DND-41 (cell line): Measurements from ENCODE around the gene SORL1-AS1.

ENCODE experiments used
- ATAC-seq: fragments of 200-7000 bp; cut with Tn5 transposase; 3 replicates; pipeline ENCODE4 v1.9.1; 2021; ENCODE audit warnings: low read depth; ENCODE audit not compliant: insufficient read depth
- DNase-seq: peaks from one replicate; pipeline ENCODE4 v3.0.0-alpha.2; 2020
- H2AFZ ChIP-seq: 2 replicates; pipeline ENCODE4 v1.6.0; 2012; ENCODE audit warnings: low read depth, low read length
- H3K27ac ChIP-seq: 2 replicates; pipeline ENCODE4 v1.5.1; 2012; ENCODE audit warnings: low read length, inconsistent platforms
- H3K27me3 ChIP-seq: fragments of 200-600 bp; sonication (generic); 2 replicates; pipeline ENCODE4 v1.6.0; 2012; ENCODE audit warnings: low read length, mild to moderate bottlenecking, inconsistent platforms; ENCODE audit not compliant: insufficient read depth, poor library complexity
- H3K36me3 ChIP-seq: 2 replicates; pipeline ENCODE4 v1.5.1; 2012; ENCODE audit warnings: low read length, inconsistent platforms; ENCODE audit not compliant: insufficient read depth
- H3K4me1 ChIP-seq: 2 replicates; pipeline ENCODE4 v1.5.1; 2012; ENCODE audit warnings: mild to moderate bottlenecking, low read length; ENCODE audit not compliant: insufficient read depth
- H3K4me2 ChIP-seq: 2 replicates; pipeline ENCODE4 v1.6.0; 2012; ENCODE audit warnings: mild to moderate bottlenecking, moderate library complexity, low read length, inconsistent platforms; ENCODE audit not compliant: insufficient read depth
- H3K4me3 ChIP-seq, 2 experiments: fragments of 200-600 bp in 1 of 2; shearing (Covaris generic) in 1 of 2; 2 replicates each; pipeline ENCODE4 v1.5.1; 2012 to 2016; ENCODE audit warnings: inconsistent platforms in 2 of 2, low read length in 2 of 2, mild to moderate bottlenecking in 2 of 2, low read depth in 1 of 2, moderate library complexity in 1 of 2
- H3K79me2 ChIP-seq: 2 replicates; pipeline ENCODE4 v1.6.0; 2012; ENCODE audit warnings: low read length, inconsistent platforms; ENCODE audit not compliant: insufficient read depth
- H3K9ac ChIP-seq: 2 replicates; pipeline ENCODE4 v1.6.0; 2012; ENCODE audit warnings: low read depth, mild to moderate bottlenecking, inconsistent platforms, low read length, moderate library complexity
- H3K9me3 ChIP-seq: 2 replicates; pipeline ENCODE4 v1.5.1; 2012; ENCODE audit warnings: low read length, moderate library complexity, mild to moderate bottlenecking, inconsistent platforms; ENCODE audit not compliant: insufficient read depth, severe bottlenecking
- H4K20me1 ChIP-seq: 2 replicates; pipeline ENCODE4 v1.6.0; 2012; ENCODE audit warnings: low read length; ENCODE audit not compliant: insufficient read depth
- EZH2 ChIP-seq: IDR thresholded peaks from 3 replicates; pipeline ENCODE4 v1.6.1; 2012; ENCODE audit warnings: borderline replicate concordance, low read depth, mild to moderate bottlenecking, moderate library complexity, low read length, inconsistent platforms; ENCODE audit not compliant: severe bottlenecking
- TF ChIP-seq, protein P1 (sequence below): IDR thresholded peaks from 2 replicates; pipeline ENCODE4 v1.5.1; 2012; ENCODE audit warnings: borderline replicate concordance, low read length, moderate library complexity, mild to moderate bottlenecking; ENCODE audit not compliant: poor library complexity, severe bottlenecking; ENCODE audit errors: extremely low read depth

Gene SORL1-AS1

DNA sequence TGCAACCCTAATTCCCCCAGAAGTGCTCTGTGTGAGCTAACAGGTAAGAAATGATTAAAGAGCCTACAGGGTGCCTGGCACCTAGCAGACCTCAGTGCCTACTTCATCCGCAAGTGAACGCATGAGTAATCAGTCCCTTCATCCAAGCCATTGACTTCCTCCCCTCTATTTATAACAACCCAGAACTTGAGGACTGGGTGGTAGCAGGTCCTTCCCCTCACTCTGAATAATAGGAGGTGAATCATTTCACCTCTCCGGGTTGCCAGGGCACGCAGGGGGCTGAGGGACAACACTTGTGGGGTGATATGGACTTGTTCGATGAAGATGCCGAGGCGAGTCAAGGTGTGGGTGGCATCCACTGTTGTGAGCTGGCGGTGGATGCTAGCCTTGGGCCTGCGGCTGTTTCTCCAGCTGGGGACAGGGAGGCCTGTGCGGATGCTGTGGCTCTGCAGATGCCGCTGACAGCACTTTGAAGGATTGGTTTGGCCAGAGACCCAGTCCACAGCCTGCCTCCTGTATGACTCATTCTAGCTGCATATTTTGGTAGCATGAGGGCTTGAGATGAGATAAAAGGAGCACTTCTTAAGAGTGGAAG lies 11.7 kb upstream of the SORL1-AS1 start:
- Histone ChIP-seq H3K9me3 (no peaks in the 10 kb centered on the region), H3K27ac (no peak overlapping the region), H3K4me3 (no peak overlapping the region), H3K4me1 (peaks cover 17% of the 10 kb centered on the region), H2AFZ (no peak overlapping the region), H3K27me3 (no peaks in the 10 kb centered on the region), H4K20me1 (peaks cover 24% of the 10 kb centered on the region), H3K9ac (no peak overlapping the region), H3K36me3 (peaks cover 5% of the 10 kb centered on the region; the same call in 1 of the 2 replicates), H3K4me2 (no peak overlapping the region), H3K79me2 (peaks cover 86% of the 10 kb centered on the region)
- TF ChIP-seq EZH2: no peak
- TF ChIP-seq, protein P1, sequence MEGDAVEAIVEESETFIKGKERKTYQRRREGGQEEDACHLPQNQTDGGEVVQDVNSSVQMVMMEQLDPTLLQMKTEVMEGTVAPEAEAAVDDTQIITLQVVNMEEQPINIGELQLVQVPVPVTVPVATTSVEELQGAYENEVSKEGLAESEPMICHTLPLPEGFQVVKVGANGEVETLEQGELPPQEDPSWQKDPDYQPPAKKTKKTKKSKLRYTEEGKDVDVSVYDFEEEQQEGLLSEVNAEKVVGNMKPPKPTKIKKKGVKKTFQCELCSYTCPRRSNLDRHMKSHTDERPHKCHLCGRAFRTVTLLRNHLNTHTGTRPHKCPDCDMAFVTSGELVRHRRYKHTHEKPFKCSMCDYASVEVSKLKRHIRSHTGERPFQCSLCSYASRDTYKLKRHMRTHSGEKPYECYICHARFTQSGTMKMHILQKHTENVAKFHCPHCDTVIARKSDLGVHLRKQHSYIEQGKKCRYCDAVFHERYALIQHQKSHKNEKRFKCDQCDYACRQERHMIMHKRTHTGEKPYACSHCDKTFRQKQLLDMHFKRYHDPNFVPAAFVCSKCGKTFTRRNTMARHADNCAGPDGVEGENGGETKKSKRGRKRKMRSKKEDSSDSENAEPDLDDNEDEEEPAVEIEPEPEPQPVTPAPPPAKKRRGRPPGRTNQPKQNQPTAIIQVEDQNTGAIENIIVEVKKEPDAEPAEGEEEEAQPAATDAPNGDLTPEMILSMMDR: no peak
- peak; percentile 24 for DNase-seq
- ATAC-seq: peak; percentile 69

DNA sequence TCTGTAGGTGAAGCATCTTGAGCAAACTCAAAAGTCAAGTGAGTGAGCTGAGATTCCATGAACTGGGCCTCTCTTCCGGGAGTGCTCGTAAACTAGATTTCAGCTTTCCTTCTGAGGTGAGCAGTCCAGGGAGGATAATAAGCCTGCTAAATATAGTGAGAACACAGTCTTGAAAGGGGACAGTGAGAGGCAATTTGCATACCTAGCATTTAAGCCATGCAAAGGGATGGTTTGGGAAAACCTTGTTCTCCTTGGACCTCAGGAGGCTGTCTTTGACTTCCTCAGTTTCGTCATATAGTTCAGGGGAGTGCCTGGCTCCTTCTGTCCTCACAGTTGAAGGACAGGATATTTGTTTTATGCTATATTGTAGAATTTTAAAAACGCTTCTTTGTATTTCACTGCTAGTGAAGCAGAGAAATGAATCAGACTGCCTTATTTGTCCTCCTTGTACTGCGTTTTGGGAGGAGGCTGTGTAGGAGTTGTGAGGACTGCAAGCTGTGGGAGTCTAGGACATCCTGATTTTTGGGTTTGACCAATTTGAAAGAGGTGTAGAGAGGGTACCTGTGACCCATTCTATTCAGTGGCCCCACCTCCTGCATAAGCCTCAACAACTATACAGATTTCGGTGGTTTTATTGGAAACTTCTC lies 11.0 kb upstream of the SORL1-AS1 start:
- Histone ChIP-seq H3K27me3 (no peaks in the 10 kb centered on the region), H3K36me3 (peaks cover 2% of the 10 kb centered on the region; the same call in 1 of the 2 replicates), H2AFZ (no peak overlapping the region), H3K79me2 (peaks cover 88% of the 10 kb centered on the region), H3K4me3 (no peak overlapping the region), H3K9me3 (no peaks in the 10 kb centered on the region), H3K9ac (no peak overlapping the region), H3K4me1 (peaks cover 17% of the 10 kb centered on the region), H3K27ac (no peak overlapping the region), H3K4me2 (no peak overlapping the region), H4K20me1 (peaks cover 21% of the 10 kb centered on the region)
- no peak for ATAC-seq
- TF ChIP-seq, protein P1: no peak
- no peak for TF ChIP-seq EZH2
- DNase-seq: no peak

DNA sequence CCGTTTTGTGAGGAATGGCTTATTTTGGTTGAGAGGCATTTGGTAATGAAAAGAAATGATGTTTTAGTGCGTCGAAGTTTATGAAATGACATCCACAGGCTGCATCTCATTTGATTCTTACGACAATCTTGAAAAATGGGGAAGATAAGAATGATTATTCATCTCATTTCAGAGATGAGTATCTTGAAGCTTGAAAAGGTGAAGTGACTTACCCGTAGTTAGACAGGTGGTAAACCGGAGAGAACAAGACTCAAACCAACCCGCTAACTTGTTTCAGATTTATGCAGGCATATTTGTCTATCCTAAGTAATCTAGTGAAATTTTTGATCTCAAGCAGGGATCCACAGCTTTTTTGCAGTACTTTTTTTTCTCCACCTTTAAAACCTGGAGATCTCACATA lies 9.1 kb upstream of the SORL1-AS1 start:
- Histone ChIP-seq H3K9ac (no peak overlapping the region), H2AFZ (no peak overlapping the region), H3K4me3 (no peak overlapping the region), H3K27ac (no peak overlapping the region), H3K9me3 (no peaks in the 10 kb centered on the region), H3K79me2 (peaks cover 92% of the 10 kb centered on the region), H3K27me3 (no peaks in the 10 kb centered on the region), H3K4me2 (no peak overlapping the region), H3K4me1 (peaks cover 17% of the 10 kb centered on the region), H3K36me3 (no peaks in the 10 kb centered on the region; the same call in 1 of the 2 replicates), H4K20me1 (peaks cover 20% of the 10 kb centered on the region)
- TF ChIP-seq EZH2: no peak
- TF ChIP-seq, protein P1: no peak
- DNase-seq: no peak
- no peak for ATAC-seq
